Measurements from ENCODE around the gene DNAH9.

Gene DNAH9

GRCh38 chr17:11671126-11671525 lies 72.9 kb downstream of the DNAH9 start:
- TF ChIP-seq CTCF (IDR thresholded peaks at IDR 0.05; ENCODE audit: insufficient read depth, low read length, missing control alignments): no peak
- H3K4me3 ChIP-seq (ENCODE audit: low read depth, low read length): no peak overlapping the region
- no peak for DNase-seq (ENCODE audit: low read depth, low spot score)
- ChIA-PET CTCF (no interaction called here), POLR2A (no interaction called here)

DNA sequence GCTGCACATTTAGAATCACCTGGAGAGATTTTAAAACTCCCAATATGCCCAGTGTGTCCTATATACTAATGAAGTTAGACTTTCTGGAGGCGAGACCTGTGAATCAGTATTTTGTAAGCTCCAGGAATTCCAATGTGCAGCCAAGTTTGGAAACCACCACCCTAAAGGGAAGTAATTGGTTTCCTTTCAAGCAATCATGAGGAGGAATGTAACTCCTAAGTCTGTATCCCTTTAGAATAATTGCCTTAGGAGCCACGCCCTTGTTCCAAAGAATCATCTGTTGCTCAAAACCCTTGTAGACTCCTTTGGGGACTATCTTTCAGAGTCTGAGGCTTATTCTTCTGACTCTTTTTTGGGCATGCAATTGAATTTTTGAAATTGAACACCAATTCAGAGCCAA lies 84.4 kb downstream of the DNAH9 start:
- CTCF ChIA-PET: no interaction called here
- TF ChIP-seq CTCF (IDR thresholded peaks at IDR 0.05; ENCODE audit: insufficient read depth, low read length, missing control alignments): no peak
- no peak for DNase-seq (ENCODE audit: low read depth, low spot score)
- POLR2A ChIA-PET: no interaction called here
- no peak overlapping the region for H3K4me3 ChIP-seq (ENCODE audit: low read depth, low read length)

DNA sequence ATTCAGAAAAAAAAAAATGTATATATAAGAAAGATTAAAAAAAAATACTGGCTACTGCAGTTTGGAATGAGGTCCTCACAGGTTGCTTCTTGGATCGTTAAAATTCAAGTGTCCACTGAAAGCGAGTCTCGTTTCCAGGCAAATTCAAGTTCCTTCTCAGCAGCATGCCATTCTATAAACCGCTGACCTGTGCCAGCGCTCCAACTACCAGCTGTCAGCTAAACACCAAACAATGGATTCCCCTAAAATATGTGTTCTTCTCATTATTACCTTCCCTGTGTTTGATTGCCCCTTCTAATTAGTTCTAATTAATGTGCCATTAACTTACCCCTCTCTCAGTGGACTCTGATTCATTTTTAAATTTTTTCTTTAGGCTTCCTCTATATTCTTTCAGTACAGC lies 92.4 kb downstream of the DNAH9 start:
- ChIA-PET POLR2A (no interaction called here), CTCF (no interaction called here)
- TF ChIP-seq CTCF (IDR thresholded peaks at IDR 0.05; ENCODE audit: insufficient read depth, low read length, missing control alignments): no peak
- DNase-seq (ENCODE audit: low read depth, low spot score): no peak
- H3K4me3 ChIP-seq (ENCODE audit: low read depth, low read length): no peak overlapping the region

DNA sequence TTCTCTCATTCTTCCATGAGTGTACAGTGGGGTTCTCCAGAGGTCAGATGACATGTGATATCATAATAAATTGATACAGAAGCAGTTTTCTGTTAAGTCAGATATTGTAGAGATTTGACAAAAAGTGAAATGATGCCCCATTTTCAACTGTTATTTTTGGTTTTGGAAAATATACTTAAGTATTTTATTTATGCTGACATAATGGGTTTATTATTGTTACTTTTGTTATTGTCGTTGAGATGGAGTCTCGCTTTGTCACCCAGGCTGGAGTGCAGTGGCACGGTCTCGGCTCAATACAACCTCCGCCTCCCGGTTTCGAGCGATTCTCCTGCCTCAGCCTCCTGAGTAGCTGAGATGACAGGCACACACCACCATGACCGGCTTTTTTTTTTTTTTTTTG lies 94.4 kb downstream of the DNAH9 start:
- H3K4me3 ChIP-seq (ENCODE audit: low read depth, low read length): no peak overlapping the region
- POLR2A ChIA-PET: no interaction called here
- no peak for DNase-seq (ENCODE audit: low read depth, low spot score)
- CTCF ChIA-PET: no interaction called here
- no peak for TF ChIP-seq CTCF (IDR thresholded peaks at IDR 0.05; ENCODE audit: insufficient read depth, low read length, missing control alignments)

DNA sequence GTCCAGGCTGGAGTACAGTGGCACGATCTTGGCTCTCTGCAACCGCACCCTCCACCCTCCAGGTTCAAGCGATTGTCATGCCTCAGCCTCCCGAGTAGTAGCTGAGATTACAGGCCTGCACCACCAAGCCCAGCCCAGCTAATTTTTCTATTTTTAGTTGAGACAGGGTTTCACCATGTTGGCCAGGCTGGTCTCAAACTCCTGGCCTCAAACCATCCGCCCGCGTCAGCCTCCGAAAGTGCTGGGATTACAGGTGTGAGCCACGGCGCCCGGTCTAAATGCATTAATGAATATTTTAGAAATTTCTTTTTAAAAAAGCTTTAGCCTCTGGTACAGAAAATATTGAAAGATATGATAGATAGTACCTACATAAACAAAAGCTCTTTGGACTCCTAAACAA lies 95.0 kb downstream of the DNAH9 start:
- H3K4me3 ChIP-seq (ENCODE audit: low read depth, low read length): no peak overlapping the region
- POLR2A ChIA-PET: no interaction called here
- CTCF ChIA-PET: no interaction called here
- no peak for TF ChIP-seq CTCF (IDR thresholded peaks at IDR 0.05; ENCODE audit: insufficient read depth, low read length, missing control alignments)
- no peak for DNase-seq (ENCODE audit: low read depth, low spot score)

GRCh38 chr17:11700668-11701067 lies 102.4 kb downstream of the DNAH9 start:
- POLR2A ChIA-PET: no interaction called here
- no peak overlapping the region for H3K4me3 ChIP-seq (ENCODE audit: low read depth, low read length)
- no peak for DNase-seq (ENCODE audit: low read depth, low spot score)
- TF ChIP-seq CTCF (IDR thresholded peaks at IDR 0.05; ENCODE audit: insufficient read depth, low read length, missing control alignments): no peak
- CTCF ChIA-PET: no interaction called here
